Stimulated activated CD8-positive, alpha-beta memory T cell treated with anti-CD3 and anti-CD28 coated beads, Interleukin-15, amount 100 ng/mL, for 1 hour (primary cell): ENCODE data around the gene ZNF653.
A peak's percentile ranks its signal among the peaks of the same experiment; 100 is the strongest.

ENCODE experiments used
- DNase-seq: peaks from one replicate; pipeline ENCODE4 v3.0.0-alpha.2; 2020; ENCODE audit warnings: low read depth

ZNF653 gene, protein sequence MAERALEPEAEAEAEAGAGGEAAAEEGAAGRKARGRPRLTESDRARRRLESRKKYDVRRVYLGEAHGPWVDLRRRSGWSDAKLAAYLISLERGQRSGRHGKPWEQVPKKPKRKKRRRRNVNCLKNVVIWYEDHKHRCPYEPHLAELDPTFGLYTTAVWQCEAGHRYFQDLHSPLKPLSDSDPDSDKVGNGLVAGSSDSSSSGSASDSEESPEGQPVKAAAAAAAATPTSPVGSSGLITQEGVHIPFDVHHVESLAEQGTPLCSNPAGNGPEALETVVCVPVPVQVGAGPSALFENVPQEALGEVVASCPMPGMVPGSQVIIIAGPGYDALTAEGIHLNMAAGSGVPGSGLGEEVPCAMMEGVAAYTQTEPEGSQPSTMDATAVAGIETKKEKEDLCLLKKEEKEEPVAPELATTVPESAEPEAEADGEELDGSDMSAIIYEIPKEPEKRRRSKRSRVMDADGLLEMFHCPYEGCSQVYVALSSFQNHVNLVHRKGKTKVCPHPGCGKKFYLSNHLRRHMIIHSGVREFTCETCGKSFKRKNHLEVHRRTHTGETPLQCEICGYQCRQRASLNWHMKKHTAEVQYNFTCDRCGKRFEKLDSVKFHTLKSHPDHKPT

GRCh38 chr19:11505504-11506100 lies at the start of gene ZNF653:
Gene ZNF653, minus strand, starts transcription at chr19:11505839. Its CDS starts 53 bp downstream, at chr19:11505786.
- peak; percentile 90 for DNase-seq

DNA sequence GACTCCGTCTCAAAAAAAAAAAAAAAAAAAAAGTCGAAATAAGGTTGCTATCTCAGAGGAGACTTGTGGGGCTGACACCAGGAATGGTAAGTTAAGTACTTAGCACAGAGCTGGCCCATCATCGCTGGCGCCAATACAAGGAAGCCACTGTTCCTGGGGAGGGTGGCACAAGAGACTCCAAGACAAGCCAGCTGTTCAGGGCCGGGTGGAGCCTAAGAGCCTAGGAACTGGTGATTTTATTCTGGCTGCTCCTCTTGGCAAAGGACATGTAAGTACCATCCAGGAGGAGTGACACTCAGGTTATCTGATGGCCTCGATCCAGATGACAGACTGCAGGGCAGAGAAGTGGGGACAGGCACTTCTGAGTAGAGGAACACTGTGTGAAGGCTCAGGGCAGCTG lies 49.6 kb upstream of the ZNF653 start:
- no peak for DNase-seq

GRCh38 chr19:11554160-11554559 lies 48.5 kb upstream of the ZNF653 start:
- no peak for DNase-seq

- DNase-seq: no peak
Observed at GRCh38 chr19:11552666-11553372, 47.2 kb upstream of the ZNF653 start.

- DNase-seq: no peak
Observed at GRCh38 chr19:11551603-11552235, 46.1 kb upstream of the ZNF653 start.

DNA sequence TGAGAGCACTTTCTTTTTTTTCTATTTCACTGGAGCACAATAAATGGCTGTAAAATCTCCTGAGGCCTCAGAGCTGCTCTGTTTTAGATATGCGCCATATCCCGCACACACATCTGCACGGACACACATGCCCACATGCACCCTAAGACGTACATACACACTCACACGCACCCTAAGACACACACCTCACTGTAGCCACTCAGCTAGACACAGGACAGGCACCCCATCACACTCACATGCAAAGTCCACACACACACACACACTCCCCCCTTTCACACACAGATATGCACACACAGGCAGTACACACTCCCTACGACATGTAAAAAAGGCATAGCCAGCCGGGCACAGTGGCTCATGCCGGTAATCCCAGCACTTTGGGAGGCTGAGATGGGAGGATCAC lies 44.6 kb upstream of the ZNF653 start:
- DNase-seq: no peak

DNA sequence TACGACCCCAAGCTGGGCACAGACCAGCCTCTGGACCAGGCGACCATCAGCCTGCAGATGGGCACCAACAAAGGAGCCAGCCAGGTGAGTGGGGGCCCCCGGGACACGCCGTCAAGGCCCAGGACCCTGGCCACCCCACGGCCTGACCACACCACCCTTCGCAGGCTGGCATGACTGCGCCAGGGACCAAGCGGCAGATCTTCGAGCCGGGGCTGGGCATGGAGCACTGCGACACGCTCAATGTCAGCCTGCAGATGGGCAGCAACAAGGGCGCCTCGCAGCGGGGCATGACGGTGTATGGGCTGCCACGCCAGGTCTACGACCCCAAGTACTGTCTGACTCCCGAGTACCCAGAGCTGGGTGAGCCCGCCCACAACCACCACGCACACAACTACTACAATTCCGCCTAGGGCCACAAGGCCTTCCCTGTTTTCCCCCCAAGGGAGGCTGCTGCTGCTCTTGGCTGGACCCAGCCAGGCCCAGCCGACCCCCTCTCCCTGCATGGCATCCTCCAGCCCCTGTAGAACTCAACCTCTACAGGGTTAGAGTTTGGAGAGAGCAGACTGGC lies 43.8 kb upstream of the ZNF653 start:
- no peak for DNase-seq

DNA sequence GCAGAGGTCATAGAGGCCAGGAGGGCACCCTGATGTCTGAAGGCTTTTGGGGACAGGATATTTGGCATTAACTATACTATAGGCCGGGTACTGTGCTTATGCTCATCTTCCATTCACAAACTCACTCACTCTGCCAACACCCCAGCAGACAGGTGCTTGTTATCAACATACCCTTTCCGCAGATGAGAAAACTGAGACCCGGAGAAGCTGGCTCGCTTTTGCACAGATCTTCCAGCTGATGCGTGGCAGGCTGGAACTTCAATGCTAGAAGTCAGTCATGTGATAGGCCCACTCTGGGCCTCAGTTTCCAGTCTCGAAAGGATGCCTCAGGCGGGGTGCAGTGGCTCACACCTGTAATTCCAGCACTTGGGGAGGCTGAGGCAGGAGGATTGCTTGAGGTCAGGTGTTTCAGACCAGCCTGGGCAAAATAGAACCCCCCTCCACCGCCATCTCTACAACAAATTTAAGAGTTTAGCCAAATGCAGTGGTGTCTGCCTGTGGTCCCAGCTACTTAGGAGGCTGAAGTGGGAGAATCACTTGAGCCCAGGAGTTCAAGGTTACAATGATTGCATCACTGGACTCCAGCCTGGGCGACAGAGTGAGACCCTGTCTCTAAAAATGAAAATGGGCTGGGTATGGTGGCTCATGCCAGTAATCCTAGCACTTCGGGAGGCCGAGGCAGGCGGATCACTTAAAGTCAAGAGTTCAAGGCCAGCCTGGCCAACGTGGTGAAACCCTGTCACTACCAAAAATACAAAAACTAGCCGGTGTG lies 42.5 kb upstream of the ZNF653 start:
- DNase-seq: no peak

- no peak for DNase-seq
Observed at GRCh38 chr19:11541238-11541637, 35.6 kb upstream of the ZNF653 start.

DNA sequence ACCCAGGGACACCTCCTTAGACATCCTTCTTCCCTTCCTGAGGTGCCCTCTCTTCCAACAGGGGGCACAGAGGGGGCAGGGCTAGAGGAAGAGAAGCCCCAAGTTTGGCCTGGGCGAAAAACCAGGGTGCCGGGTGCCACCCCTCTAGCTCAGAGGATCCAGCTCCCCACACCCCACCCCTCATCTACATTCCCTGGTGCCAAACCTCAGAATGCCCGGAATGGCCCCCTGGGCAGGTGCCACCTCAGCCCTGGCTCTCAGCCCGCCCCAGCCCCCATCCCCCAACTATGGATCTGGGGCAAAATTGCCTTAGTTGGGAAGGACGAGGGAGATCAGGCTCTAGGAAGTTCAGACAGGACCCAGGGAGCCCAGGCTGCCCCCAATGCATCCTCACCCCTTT lies 35.0 kb upstream of the ZNF653 start:
- no peak for DNase-seq

- no peak for DNase-seq
Observed at GRCh38 chr19:11539495-11540365, 34.1 kb upstream of the ZNF653 start.

GRCh38 chr19:11538232-11539036 lies 32.8 kb upstream of the ZNF653 start, which contains the start of gene CNN1:
Gene CNN1, plus strand, starts transcription at chr19:11538851. Its CDS starts 77 bp downstream, at chr19:11538928.
- no peak for DNase-seq

- peak; percentile 58 for DNase-seq
Observed at GRCh38 chr19:11535792-11536595, 30.4 kb upstream of the ZNF653 start.

GRCh38 chr19:11534948-11535347 lies 29.3 kb upstream of the ZNF653 start:
- no peak for DNase-seq

DNA sequence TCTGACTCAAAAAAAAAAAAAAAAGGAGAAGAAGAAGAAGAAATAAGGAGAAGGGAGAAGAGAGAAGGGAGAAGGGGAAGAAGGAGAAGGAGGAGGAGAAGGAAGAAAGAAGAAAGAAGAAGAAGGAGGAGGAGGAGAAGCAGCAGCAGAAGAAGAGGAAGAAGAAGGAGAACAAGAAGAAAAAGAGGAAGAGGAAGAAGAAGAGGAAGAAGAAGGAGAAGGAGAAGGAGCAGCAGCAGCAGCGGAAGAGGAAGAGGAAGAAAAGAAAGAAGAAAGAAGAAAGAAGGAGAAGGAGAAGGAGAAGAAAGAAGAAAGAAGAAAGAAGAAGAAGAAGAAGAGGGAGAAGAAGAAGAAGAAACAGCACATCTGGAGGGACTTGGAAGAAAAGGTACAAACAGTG lies 28.9 kb upstream of the ZNF653 start:
- no peak for DNase-seq

DNA sequence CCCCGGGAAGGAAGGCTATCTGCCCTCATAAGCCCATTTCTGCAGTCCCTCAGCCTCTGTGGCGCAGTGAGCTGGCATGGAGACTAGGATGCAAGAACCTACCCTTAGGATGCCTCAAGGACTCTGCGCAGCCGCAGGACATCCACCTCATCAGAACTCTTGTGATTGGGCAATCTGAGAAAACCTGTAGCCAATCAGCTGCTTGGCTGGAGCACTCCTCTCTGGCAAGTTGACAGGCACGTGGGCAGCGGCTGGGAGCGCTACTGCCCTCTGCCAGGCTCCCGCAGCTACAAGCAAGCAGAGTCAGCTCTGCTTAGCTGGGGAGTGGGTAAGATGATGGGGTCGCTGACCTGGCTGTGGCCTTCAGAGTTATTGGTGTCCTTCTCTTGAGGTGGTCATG lies 24.8 kb upstream of the ZNF653 start:
- DNase-seq: no peak

DNA sequence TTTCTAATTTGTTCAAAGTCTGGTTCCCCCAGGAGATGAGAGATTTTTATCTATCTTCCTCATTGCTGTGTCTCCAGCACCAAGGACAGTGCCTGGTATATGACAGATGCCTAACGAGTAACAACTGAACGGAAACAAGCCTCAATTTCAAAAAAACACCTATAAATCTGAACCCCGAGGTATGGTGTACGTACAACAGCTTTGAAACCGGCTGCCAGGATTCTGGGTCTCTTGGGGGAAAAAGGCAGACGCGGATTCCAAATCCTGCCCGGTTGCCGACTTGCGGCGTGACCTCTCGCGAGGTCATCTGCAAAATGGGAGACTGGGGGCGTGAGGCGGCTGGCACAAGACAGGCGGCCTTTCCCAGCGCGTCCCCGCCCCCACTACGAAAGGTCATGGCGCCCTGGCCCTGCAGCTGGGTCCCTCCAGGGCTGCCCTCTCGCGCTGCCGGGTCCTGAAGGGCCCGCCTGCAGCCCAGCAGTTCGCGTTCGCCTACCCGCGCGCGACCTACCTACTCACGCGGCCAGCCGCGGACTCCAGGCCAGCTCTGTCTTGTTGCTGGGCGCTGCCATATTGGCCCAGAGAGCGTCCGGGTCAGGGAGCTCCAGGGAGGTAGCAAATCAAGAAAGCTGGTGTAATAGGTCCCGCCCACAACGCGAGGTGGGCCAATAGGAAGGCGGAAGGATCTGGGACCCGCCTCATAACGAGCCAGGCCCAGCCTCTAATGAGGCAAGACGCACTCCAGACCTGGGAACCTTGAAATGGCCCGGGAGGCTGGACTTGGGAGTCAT lies 23.1 kb upstream of the ZNF653 start, which contains the start of gene ECSIT:
Gene ECSIT (minus strand): TSS at position 584 of the 791 bp plus-strand sequence. CDS start 9,964 bp downstream, outside the sequence.
- DNase-seq: peak; percentile 79
